WTC11 (cell line): ENCODE measurements around the gene TBC1D1.

Source experiments
- GRHL2 ChIP-seq: fragments of 250-450 bp; sonication (Bioruptor Pico); IDR thresholded peaks from 2 replicates; pipeline ENCODE4 v1.8.0; 2022; ENCODE audit warnings: mild to moderate bottlenecking, moderate library complexity; ENCODE audit not compliant: insufficient replicate concordance, severe bottlenecking
- TF ChIP-seq, protein P1 (sequence below): sonication (generic); formaldehyde crosslinking; IDR thresholded peaks from 2 replicates; pipeline ENCODE4 v1.8.0; 2022; ENCODE audit warnings: mild to moderate bottlenecking, missing genetic modification reagents
- TF ChIP-seq, protein P2 (sequence below): fragments of 200-600 bp; IDR thresholded peaks from 2 replicates; pipeline ENCODE4 v1.8.0; 2022; ENCODE audit warnings: antibody characterized with exemption

DNA sequence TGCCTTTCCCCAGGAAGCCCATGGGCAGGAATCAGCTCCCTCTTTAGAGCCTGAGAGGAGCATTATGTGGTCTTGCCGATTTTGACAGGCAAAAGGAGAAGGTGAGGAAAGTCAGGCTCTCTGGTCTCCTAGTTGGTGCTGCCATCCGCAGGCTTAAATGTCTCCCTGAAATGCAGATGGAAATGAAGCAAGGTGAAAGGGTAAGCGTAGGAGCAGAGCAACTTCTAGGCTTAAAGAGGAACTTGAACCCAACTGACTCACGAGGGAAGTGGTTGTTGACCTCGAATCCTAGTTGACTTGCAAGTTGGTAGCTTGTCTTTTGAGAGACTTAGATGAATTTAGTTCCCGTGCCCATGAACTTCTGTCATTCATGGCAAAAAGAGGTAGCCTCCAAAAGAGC lies 275.2 kb downstream of the TBC1D1 start:
- TF ChIP-seq, protein P1, sequence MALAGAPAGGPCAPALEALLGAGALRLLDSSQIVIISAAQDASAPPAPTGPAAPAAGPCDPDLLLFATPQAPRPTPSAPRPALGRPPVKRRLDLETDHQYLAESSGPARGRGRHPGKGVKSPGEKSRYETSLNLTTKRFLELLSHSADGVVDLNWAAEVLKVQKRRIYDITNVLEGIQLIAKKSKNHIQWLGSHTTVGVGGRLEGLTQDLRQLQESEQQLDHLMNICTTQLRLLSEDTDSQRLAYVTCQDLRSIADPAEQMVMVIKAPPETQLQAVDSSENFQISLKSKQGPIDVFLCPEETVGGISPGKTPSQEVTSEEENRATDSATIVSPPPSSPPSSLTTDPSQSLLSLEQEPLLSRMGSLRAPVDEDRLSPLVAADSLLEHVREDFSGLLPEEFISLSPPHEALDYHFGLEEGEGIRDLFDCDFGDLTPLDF (CRISPR knock-in tag): no peak
- TF ChIP-seq GRHL2 (CRISPR knock-in tag): no peak
- TF ChIP-seq, protein P2, sequence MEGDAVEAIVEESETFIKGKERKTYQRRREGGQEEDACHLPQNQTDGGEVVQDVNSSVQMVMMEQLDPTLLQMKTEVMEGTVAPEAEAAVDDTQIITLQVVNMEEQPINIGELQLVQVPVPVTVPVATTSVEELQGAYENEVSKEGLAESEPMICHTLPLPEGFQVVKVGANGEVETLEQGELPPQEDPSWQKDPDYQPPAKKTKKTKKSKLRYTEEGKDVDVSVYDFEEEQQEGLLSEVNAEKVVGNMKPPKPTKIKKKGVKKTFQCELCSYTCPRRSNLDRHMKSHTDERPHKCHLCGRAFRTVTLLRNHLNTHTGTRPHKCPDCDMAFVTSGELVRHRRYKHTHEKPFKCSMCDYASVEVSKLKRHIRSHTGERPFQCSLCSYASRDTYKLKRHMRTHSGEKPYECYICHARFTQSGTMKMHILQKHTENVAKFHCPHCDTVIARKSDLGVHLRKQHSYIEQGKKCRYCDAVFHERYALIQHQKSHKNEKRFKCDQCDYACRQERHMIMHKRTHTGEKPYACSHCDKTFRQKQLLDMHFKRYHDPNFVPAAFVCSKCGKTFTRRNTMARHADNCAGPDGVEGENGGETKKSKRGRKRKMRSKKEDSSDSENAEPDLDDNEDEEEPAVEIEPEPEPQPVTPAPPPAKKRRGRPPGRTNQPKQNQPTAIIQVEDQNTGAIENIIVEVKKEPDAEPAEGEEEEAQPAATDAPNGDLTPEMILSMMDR: no peak
